Measurements from ENCODE around the gene TMEM176B. TPM values are rescaled to one million over a fixed set of nuclear protein-coding genes. Genes with fewer than 3 reads are reported as not detected.

Gene TMEM176B
- polyA plus RNA-seq, 3 donors: 9.1 to 56.5 (median 43.7) TPM

DNA sequence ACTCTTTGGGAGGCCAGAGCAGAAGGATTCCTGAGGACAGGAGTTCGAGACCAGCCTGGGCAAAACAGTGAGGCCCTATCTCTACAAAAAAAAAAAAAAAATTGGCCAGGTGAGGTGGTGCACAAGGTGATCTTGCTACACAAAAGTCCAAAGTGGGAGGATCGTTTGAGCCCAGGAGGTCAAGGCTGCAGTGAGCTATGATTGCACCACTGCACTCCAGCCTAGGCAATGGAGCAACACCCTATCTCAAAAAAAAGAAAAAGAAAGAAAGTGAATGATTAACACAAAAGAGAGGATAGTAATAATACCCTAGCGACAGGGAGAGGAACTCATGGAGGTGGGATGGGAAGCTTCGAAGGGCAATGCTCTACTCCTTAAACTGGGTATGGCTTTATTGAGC lies 30.4 kb downstream of the TMEM176B start:
- 83 to 93% (median 92%) methylated on average over 4 of the region's 4 CpGs for WGBS, 3 donors
- no peak overlapping the region for H3K27ac ChIP-seq (ENCODE audit: low read depth, low read length)

GRCh38 chr7:150766334-150766709 lies 33.8 kb downstream of the TMEM176B start:
- H3K27ac ChIP-seq (ENCODE audit: low read depth, low read length): no peak overlapping the region

GRCh38 chr7:150759479-150759878 lies 40.7 kb downstream of the TMEM176B start:
- WGBS, 3 donors: 77 to 81% (median 79%) methylated on average over 1 of the region's 1 CpG
- no peak overlapping the region for H3K27ac ChIP-seq (ENCODE audit: low read depth, low read length)

DNA sequence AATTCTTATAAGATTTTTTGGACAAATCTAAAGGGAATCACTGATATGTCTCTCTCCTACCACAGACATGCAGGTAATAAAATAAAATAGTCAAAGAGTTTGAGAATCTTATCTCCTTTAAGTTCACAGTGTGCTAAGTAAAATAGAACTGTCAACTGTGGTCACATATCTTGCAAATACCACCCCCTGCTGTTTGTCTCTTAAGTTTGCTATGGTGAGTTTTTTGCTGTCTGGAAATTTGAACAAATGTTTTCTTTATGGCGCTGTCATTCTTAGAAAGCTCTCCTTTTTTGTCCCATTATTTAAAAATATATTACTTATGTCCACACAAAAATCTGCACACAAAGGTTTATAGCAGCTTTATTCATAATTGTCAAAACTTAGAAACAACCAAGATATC lies 43.3 kb downstream of the TMEM176B start:
- 31 to 52% (median 33%) methylated on average over 1 of the region's 1 CpG for WGBS, 3 donors
- H3K27ac ChIP-seq (ENCODE audit: low read depth, low read length): no peak overlapping the region

- no peak overlapping the region for H3K27ac ChIP-seq (ENCODE audit: low read depth, low read length)
- 60 to 67% (median 66%) methylated on average over 3 of the region's 3 CpGs for WGBS, 3 donors
Observed at GRCh38 chr7:150756166-150756565, 44.0 kb downstream of the TMEM176B start.

- WGBS, 3 donors: 43 to 78% (median 44%) methylated on average over 4 of the region's 4 CpGs
Observed at GRCh38 chr7:150755473-150756099, 44.6 kb downstream of the TMEM176B start.

DNA sequence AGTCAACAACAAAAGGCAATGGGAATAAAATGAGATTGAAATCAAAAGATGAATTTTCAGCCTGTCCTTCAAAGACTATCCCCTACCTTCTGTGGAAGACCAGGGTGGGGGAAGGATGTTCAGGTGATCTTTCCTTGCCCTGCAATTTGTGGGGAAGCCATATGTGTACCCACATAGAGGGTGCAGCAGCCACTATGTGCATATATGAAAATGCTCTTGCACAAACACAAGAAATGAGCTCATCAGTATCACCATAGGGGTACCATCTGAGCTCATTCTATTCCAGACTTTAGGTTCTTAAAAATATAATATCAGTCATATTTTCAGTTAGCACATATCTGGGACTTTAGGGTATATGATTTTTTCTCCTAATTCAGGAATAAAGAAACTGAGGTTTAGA lies 45.2 kb downstream of the TMEM176B start:
- no peak overlapping the region for H3K27ac ChIP-seq (ENCODE audit: low read depth, low read length)

More at GRCh38 chr7:150755473-150756099, 44.6 kb downstream of the TMEM176B start:
- no peak overlapping the region for H3K27ac ChIP-seq (ENCODE audit: low read depth, low read length)

DNA sequence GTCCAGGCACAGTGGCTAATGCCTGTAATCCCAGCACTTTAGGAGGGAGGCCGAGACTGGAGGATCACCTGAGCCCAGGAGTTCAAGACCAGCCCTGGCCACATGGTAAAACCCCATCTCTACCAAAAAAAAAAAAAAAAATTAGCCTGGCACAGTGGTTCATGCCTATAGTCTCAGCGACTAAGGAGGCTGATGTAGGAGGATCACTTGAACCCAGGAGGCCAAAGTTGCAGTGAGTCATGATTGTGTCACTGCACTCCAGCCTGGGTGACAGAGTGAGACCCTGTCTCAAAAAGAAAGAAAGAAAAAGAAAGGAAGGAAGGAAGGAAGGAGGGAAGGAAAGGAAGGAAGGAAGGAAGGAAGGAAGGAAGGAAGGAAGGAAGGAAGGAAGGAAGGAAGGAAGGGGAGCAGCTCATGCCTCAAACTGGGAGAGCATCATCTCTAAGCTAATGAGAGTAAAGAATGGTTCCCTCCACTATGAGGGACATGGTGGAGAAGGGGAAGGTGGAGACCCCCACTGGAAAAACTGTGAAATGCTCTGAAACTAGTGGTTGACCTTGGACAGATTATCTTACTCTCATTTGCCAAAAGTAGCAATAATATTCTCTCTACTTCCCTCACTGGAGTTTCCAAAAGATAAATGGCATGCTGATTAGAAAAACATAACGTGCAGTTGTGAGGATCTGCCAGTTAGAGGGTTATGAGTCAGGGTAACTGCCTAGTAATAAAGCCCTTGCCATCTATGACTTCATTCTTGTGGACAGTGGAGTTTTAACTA lies 46.1 kb downstream of the TMEM176B start:
- no peak overlapping the region for H3K27ac ChIP-seq (ENCODE audit: low read depth, low read length)
- WGBS, 3 donors: 42 to 46% (median 42%) methylated on average over 3 of the region's 3 CpGs

GRCh38 chr7:150753239-150753638 lies 46.9 kb downstream of the TMEM176B start:
- no peak overlapping the region for H3K27ac ChIP-seq (ENCODE audit: low read depth, low read length)
- WGBS, 3 donors: 37 to 68% (median 44%) methylated on average over 5 to 6 of the region's 6 CpGs

DNA sequence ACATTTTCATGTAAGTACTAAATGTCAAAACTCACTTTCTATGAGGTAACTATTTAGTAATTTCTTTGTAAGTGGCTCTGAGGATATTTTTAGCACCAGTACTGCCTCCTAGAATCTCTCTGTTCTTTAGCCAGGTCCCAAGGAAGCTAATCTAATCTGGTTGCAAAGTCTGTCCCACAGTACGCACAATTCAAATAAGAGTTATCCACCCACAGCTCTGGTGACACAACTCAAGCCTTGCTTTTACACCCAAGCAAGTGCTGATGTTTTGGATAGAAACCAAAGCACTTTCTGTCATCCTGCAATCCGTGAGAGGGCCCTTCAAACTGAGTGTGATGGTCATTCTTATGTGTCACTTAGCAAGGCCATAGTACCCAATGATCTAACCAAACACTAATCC lies 48.5 kb downstream of the TMEM176B start:
- 25 to 51% (median 47%) methylated on average over 2 of the region's 2 CpGs for WGBS, 3 donors

GRCh38 chr7:150748376-150748775 lies 51.8 kb downstream of the TMEM176B start:
- 60 to 81% (median 80%) methylated on average over 4 of the region's 4 CpGs for WGBS, 3 donors
- no peak overlapping the region for H3K27ac ChIP-seq (ENCODE audit: low read depth, low read length)

More for the DNA sequence above, 48.5 kb downstream of the TMEM176B start:
- H3K27ac ChIP-seq (ENCODE audit: low read depth, low read length): no peak overlapping the region

DNA sequence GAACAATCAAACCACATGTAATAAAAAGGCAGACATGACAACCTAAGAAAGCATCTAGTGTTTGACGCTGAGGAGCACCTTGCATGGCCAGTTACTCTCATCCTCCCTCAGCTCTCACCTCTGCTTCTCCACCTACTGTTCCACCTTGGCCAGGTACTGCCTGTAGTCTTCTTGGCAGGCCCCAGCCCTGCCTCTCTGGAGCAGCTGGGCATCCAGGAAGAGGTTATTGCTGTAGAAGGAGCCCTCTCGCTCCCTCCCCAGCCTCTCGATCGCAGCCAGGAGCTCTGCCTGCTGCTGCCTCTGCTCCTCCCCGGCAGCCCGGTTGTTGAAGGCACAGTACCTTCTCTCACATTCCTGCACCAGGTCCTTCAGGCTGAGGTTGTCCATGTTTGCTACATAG lies 53.2 kb downstream of the TMEM176B start:
- H3K27ac ChIP-seq (ENCODE audit: low read depth, low read length): no peak overlapping the region
- WGBS, 3 donors: 83 to 89% (median 87%) methylated on average over 6 of the region's 6 CpGs

- H3K27ac ChIP-seq (ENCODE audit: low read depth, low read length): no peak overlapping the region
- WGBS, 3 donors: 49 to 80% (median 67%) methylated on average over 3 of the region's 3 CpGs
Observed at GRCh38 chr7:150745876-150746275, 54.3 kb downstream of the TMEM176B start.

GRCh38 chr7:150745086-150745485 lies 55.1 kb downstream of the TMEM176B start:
- H3K27ac ChIP-seq (ENCODE audit: low read depth, low read length): no peak overlapping the region
- 77 to 85% (median 80%) methylated on average over 5 of the region's 5 CpGs for WGBS, 3 donors

GRCh38 chr7:150744041-150744656 lies 56.0 kb downstream of the TMEM176B start:
- 72 to 76% (median 73%) methylated on average over 8 of the region's 8 CpGs for WGBS, 3 donors
- no peak overlapping the region for H3K27ac ChIP-seq (ENCODE audit: low read depth, low read length)

- 76 to 84% (median 84%) methylated on average over 14 of the region's 14 CpGs for WGBS, 3 donors
- H3K27ac ChIP-seq (ENCODE audit: low read depth, low read length): no peak overlapping the region
Observed at GRCh38 chr7:150742286-150742968, 57.7 kb downstream of the TMEM176B start.

All from adipose tissue (tissue), 3 donors.